HUDEP-2 (cell line): ENCODE results near the gene CDON.
A peak's percentile ranks its signal among the peaks of the same experiment; 100 is the strongest.

Experiments
- DNase-seq, 76 experiments: peaks; one replicate each; lab custom pipeline; 2025; ENCODE audit not compliant: unreplicated experiment in 76 of 76; lab: John Stamatoyannopoulos, UW

CDON gene, protein sequence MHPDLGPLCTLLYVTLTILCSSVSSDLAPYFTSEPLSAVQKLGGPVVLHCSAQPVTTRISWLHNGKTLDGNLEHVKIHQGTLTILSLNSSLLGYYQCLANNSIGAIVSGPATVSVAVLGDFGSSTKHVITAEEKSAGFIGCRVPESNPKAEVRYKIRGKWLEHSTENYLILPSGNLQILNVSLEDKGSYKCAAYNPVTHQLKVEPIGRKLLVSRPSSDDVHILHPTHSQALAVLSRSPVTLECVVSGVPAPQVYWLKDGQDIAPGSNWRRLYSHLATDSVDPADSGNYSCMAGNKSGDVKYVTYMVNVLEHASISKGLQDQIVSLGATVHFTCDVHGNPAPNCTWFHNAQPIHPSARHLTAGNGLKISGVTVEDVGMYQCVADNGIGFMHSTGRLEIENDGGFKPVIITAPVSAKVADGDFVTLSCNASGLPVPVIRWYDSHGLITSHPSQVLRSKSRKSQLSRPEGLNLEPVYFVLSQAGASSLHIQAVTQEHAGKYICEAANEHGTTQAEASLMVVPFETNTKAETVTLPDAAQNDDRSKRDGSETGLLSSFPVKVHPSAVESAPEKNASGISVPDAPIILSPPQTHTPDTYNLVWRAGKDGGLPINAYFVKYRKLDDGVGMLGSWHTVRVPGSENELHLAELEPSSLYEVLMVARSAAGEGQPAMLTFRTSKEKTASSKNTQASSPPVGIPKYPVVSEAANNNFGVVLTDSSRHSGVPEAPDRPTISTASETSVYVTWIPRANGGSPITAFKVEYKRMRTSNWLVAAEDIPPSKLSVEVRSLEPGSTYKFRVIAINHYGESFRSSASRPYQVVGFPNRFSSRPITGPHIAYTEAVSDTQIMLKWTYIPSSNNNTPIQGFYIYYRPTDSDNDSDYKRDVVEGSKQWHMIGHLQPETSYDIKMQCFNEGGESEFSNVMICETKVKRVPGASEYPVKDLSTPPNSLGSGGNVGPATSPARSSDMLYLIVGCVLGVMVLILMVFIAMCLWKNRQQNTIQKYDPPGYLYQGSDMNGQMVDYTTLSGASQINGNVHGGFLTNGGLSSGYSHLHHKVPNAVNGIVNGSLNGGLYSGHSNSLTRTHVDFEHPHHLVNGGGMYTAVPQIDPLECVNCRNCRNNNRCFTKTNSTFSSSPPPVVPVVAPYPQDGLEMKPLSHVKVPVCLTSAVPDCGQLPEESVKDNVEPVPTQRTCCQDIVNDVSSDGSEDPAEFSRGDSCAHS (N-terminal part only)

DNA sequence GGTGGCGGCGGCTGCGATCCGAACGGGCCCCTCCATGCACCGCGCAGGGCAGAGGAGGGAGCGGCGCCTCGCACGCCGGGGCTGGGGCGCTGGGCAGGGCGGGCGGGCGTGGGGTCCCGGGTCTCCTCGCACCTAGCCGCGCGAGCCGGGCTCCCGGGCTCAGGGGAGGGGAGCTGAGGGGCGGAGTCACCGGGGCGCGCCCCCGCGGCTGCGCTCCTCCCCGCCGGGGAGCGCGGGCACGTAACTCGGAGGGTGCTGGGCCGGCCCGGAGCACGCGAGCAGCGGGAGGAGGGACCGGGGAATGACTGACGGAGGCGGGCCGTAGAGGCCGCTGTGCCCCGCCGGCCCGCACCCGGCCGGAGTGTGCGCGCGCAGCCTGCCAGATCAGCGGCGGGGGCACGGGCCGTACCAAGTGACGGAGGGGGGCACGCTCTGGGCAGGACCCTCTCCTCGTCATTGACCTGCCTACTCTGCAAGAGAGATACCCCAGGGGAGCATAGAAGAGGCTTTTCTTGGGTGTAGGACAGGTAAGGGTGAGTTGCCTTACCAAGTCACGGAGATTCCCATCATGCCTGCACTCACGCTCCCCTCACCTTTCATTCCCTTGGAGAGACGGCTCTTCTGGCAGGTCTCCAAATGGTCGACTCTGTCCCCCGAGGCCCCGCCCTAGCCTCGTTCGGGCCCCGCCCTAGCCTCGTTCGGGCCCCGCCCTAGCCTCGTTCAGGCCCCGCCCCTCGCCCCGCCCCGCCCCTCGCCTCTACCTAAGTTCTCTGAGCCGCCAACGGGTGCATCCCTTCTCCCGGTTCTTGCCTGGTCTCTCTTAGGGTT, at the start of gene CDON:
Gene CDON, minus strand, starts transcription at position 188 of the 828 bp plus-strand sequence. CDS start 39,390 bp downstream, outside the sequence.
- DNase-seq, result peak in 74 of 76 experiments; percentile 25 to 97 (median 84)

DNA sequence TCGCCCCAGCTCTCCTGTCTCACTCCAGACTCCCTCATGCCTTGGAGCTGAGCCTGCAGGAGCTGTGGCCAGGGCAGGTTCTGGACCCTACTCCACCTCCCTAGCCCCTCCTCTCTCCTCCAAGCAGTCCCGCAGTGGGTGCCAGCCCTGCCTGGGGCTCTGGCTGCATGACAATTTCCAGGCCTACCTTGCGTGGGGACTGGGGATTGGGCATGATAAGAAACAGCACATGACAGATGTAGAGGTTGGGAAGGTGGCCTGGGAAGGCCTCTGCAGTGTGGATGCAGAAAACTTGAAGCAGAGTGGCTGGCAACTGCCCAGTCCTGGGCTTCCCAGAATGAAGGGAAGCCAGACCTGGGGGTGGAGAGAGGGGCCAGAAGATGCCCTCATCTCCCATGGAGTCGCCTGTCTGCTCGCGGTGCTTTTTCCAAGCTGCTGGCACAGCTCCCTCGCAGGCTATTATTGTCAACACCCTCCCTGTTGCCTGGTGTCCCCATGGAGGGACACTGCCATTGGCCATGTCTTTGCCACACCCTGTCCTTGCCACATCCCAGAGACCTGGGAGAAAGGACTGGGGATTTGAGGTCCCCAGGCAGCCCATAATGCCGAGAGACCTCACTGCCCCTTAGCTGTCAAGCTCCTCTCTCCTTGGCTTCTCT, 48.9 kb upstream of the CDON start:
- no peak for DNase-seq

DNA sequence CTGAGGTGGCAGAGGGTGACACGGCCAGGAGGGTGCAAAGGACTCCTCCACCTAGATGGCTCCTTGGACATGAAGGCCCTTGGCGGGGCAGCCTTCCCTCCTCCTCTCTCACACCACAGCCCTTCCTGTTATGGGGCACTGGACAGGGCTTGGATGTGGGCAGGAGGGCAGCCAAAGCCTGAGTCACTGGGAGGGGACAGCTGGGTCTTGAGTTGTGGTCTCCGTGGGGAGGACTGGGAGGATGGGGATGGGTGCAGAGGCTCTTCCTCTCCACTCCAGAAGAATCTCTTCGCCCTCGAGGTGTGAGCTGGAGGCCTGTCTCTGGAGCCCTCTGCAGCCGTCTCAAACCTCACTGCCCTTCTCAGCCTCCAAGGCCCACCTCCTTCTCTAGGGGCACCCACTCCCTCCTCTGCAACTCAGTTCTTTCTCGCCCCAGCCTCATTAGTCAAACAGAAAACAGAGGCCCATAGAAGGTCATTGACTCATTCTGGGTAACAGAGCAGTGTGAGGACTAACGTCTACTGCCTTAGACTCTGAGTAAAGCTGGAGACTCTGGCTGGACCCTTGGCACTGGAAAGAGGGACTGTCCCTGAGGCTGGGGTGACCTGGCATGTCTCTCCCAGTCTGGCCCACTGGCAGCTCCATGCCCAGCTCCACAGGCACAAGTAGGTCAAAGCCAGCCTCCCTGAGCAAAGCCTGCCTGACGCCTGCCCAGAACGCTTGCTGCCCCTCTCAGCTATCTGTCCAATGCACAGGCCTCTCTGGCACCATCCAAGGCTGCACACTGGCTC, 47.5 kb upstream of the CDON start:
- DNase-seq, result no peak

DNA sequence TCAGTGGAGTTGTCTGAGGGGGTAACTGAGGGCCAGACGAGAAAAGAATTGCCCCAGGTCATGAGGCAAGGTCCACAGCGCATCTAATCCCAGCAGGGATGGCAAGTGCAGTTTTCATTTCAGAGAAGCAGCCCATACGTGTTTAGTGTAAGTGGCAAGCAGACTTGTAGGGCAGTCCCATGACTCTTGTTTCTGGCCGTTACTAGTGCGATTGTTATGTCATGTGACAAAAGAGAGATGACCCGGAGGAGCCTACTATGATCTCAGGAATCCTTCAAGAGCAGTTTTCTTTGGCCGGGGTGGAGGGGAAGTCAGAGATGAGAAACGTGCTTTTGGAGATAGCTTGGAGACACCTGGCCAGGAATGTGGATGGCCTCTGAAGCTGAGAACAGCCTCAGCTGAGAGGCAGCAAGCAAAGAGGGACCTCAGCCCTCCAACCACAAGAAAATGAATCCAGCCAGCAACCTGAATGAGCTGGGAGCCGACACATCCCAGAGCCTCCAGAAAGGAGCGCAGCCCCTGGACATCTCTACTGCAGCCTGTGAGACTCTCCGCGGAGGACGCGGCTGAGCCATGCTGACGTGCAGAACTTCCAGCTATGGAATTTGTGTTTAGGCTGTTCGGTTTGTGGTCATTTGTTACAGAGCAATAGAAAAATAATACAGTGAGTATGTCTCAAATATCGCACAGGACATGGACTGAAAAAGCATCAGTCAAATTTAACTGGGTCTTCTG, 44.1 kb upstream of the CDON start:
- DNase-seq, result peak in 1 of 76 experiments; percentile 6

DNA sequence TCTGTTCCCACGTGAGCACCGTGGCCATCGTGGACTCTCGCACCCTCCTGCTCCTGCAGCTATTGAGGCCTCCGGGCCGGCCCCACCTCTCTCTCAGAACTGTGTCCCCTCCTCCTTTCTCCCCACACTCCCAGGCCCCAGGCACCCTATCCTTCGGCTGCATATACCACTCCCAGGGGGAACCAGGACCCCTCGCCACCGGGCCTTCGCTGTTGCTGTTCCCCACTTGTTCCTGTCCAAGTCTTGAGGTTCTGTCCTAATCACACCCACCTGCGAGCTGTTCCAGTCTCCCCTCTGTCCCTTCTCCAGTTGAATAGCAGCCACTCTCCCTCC, 43.0 kb upstream of the CDON start:
- DNase-seq, result no peak

DNA sequence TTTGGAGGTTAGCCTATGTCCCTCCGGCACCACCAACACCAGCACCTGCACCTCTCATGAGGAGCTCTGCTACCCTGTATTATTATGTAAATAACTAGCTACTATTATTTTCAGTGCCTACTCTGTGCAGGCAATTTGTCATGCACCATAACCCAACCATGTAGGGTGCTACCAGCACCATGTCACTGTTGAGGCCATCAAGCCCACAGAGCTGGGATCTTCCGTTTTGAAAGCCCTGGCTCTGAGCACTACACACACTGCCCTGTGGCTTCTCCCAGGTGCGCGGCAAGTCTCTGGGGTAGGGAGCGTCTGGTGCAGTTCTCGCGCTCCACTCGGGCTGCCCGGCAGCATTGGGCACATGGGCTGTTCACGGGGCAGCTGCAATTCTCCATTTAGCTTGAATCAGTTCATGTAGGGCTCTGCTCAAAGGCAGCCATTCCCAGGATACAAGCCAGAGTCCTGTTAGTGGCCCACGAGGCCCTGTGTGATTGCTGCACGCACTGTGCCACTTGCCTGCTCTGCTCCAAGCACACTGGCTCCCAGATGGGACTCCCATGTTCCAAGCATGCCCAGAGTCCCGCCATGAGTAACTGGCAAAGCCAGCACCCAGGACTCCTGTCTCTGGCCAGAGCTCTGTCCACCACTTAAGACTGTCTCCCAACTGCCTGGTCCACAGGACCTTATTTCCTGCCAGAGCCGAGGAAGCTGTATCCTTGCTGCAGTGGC, 42.5 kb upstream of the CDON start:
- no peak for DNase-seq

DNA sequence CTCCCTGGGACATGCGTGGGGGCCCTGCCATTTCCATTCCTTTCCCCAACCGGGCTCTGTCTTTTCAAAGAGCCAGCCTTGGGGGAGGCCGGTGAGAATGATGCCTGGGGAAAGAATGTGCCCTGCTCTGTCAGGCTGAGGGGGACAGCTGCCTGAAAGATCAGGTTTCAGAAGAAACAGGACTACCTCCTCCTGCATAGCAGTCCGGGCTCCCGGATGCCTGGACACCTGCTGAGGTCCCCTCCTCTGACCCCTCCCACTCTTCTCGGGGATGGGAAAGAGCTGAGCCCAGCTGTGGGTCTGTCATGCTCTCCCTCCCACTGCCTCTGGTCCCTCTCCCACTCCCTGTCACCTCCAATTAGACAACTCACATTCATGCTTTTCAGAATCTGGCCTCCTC, 41.8 kb upstream of the CDON start:
- DNase-seq, result no peak

DNA sequence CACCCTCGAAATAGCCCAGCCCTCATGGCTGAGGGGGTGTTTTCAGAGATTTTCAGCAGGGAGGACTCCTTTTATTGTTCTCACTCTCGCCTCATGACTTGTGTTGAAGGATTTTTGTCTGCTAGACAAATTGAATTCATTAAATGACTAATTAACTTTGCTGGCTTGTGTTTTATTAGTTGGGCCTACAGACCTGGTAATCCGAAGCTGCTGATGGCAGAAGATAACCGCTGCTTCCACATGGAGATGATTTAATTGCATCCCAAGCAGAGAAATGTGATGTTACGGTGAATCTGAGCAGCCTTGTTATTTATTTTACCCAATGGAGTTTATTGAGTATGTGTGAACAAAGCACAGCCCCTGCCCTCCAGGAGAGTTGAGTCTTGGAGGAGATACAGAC, 40.5 kb upstream of the CDON start:
- no peak for DNase-seq

DNA sequence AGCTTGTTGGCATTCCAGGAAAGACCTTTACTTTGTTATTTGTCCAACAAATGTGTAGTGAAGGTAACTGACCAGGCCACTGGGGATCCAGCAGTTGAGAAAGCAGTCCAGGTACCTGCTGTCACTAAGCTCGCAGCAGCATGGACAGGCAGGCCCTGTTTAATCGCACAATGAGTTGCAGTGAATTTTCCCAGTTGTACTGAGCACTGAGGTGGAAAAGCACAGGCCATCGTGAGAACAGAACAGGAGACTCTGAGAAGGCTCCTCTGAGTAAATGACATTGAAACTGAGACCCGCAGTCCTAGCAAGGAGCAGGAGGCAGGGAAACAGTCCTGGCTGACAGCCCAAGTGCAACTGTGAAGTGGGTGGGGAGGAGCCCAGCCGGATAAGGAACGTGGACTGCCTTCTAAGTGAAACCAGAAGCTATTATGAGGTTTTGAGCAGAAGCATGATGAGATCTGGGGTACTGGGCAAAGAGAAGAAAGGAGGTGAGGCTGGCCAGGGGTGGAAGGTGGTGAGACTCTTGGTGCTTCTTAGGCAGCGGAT, 39.8 kb upstream of the CDON start:
- peak in 63 of 76 experiments; percentile 2 to 72 (median 45) for DNase-seq

DNA sequence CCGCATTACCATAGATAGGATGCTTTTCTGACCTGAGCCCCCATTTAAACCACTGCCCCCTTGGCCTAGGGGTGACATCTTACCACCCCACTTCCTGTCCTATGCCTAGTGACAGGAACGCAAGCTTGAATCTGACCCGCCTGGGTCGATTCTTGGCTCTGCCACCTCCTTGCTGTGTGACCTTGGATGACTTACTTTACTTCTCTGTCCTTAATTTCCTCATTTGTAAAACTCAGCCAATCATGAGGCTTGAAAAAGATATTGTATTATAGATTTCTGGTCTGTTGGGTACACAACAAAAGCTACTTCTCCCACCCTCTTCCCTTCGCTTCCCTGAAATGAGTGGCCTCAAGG, 39.2 kb upstream of the CDON start:
- DNase-seq, result no peak

DNA sequence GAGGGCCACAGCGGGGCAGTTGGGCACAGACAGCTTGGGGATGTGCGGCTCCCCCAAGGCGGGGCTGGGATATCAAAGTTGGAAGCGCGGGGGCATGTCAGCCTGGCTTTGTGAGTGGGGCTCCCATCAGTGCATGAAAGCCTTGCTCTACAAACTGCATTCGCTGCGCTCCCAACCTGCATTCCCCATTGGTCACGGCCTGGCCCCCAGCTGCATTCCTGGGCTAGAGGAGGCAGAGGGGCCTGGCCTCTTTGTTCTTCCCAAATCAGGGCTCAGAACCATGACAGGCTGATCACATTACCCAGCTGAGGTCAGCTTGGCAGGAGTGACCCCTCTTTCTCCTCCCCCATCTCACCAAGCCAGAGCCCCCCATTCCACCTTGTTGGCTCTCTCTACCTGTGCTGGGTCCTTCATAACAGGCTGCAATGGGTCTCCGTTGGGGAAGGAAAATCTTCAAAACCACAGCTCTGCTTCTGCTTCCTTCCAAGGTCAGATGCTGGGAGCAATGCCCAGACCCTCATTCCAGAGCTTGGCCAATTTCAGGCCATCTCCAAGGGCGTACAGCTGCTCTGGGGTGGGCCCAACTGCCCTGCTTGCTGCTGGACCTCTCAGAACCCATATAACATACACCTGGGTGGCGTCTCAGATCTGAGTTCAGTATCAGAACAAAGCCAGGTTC, 38.7 kb upstream of the CDON start:
- DNase-seq, result no peak

DNA sequence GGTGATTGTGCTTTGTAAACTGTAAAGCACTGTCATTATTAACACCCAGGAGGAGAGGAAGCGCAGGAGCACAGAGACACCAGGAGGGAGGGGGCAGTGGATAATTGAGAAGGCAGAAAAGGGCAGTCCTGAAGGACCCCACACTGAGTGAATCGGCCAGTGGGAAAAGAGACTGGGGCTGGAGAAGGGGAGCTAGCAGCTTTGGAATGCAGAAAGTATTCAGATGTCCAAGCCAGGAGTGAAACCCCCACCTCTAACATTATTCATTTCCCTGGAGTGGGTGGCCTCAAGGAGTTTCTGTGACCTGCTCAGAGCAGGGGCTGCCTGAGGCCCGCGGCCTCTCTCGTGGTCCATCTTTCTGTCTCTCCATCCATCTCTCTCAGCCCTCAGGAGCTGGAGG, 38.0 kb upstream of the CDON start:
- no peak for DNase-seq

DNA sequence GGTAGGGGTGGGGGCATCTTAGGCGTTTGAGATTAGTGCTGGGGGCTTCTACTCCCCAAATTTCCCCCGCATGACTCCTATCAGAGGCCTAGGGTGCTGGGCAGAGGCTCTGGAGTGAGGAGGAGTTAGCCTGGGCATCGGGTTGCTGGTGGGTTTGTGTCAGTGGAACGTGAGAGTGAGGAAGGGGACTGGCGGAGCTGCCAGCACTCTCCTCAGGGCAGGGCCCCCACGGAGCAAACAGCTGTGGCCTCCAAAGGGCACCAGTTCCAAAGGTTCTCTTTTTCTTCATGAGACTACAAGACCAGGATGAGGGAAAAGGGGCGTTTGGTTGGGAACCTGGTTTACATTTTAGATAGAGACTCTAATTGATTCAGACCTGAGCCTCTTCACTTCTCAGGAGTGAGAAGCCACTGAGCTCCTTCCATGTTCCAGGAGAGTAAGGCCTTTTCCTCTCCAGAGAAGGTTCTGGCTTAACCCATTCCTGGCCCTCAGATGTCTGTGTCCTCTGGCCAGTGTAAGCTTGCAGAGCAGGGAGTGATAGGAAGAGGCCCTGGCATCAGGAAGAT, 35.6 kb upstream of the CDON start:
- no peak for DNase-seq

DNA sequence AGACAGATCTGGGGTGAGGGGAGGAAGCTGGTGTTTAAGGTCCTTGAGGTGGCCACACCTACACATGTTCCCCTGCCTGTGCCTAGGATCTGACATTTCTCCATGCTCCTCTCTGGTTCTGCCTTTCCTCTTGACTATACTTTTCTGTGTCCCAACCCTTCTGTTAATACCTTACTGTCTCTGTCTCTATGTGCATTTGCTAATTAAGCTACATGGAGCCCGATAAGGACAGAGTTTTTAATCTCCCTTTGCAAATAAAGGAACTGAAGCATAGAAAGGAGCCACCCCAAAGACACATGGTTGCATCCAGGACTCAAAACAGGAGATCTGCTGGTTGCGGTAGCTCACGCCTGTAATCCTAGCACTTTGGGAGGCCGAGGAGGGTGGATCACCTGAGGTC, 33.1 kb upstream of the CDON start:
- no peak for DNase-seq

DNA sequence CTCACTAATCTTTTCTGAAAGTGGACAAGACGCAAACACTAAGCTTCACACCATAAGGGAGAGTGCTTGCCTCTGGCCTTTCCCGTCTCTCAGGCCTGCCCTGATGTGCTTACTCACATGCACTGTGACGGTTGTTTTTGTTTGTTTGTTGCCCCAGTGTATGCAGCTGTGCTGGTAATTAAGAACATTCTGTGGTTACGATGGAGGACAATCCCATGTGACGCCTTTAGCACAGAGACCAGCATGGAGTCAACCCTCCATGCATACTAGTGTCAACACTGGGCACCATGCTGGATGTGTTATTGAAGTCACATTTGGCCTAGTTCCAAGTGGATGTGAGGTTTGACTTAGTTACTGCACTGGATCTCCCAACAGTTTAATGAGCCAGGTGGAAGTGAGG, 27.8 kb upstream of the CDON start:
- no peak for DNase-seq

DNA sequence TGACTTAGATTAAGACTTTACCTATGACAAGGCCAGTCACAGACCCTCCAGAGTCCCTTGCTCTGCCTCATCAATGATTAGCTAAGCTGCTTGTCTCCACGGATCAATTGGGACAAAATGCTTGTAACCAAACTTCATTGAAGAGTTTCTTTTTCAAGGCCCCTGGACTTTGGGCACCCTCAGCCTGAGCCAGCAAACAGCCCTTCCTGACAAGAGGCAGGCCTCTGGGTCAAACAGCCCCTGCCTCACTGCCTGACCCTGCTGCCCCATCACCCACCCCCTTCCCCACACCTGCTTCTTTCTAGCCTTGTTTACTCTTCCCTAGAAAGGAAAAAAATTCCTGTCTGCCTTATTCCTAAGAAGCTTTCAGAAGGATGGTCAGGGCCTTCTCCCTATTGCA, 26.3 kb upstream of the CDON start:
- DNase-seq, result no peak

DNA sequence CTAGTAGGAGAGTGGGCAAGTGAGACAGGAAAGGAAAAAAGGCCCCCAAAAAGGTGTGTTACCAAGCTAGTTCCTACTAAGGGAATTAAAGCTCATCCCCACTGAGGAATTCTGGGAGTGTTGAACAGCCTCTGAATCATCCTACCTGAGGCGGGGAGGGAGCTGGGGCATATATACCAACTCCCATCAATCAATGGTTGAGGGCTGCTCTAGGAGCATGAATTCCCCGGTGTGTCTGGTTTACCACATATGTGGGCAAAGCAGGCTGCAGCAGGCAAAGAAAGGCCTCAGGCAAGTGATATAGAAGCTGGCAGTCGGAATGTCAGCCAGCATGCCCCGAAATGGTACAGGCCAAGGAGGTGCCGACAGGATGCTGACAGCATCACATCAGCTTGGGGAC, 23.6 kb upstream of the CDON start:
- no peak for DNase-seq
